ENCODE measurements around the gene ZNF710. TPM values are rescaled to one million over a fixed set of nuclear protein-coding genes. Genes with fewer than 3 reads are reported as not detected.
"Not testable (repeated sequence)": the region's sequence is repeated elsewhere in the genome, so short reads cannot be mapped to it uniquely, and the experiment has no call there.

Gene ZNF710
- total RNA-seq, 3 donors from 2014 or later (not counting 1 experiment from before 2014, with no cell fraction given) = 26.5 to 43.1 (median 26.6) TPM

DNA sequence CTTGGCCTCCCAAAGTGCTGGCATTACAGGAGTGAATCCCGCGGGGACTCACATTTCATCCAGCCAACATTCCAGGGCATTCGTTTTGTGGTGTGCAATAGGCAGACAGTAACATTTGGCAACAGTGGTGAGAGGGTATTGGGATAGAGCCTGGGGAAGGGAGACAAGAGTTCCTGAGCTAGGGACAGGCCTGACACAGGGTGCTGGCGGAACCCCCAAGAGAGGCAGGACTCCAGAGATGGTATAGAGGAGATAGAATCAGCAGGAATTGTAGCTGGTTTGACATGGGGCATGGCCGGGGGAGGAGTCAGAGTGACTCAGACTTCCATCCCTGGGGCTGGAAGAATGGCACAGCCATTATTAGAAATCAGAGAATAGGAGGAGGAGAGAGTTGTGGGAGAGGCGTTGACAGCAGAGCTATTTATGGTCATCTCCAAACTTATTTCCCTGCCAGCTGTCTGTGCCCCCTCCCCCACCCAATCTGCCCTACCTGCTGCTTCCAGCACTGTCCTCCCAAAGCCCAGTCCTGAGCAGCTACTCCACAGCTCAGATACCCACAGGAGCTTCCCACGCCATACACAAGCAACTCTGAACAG is 105.5 kb downstream of the ZNF710 start:
- ATAC-seq (no peak), DNase-seq (no peak)
- Mint-ChIP-seq H3K27ac (no peak overlapping the region), H3K4me1 (peaks cover 6 to 9% of the 10 kb centered on the region in 2 donors), H3K4me3 (no peak overlapping the region), H3K9me3 (no peaks in the 10 kb centered on the region), H3K27me3 (ENCODE audit: low read depth in 2 of 2) (peaks cover 0 to 3% of the 10 kb centered on the region in 2 donors), H3K36me3 (no peaks in the 10 kb centered on the region)
- Histone ChIP-seq H3K4me3 (ENCODE audit: low read length) (no peak overlapping the region), H3K27me3 (ENCODE audit: control insufficient read depth, insufficient read depth, low read length) (no peaks in the 10 kb centered on the region), H3K9me3 (ENCODE audit: control insufficient read depth, insufficient read depth, low read length) (no peaks in the 10 kb centered on the region), H3K27ac (ENCODE audit: low read length) (no peak overlapping the region), H3K36me3 (ENCODE audit: control insufficient read depth, insufficient read depth, low read length) (no peaks in the 10 kb centered on the region), H3K4me1 (ENCODE audit: control insufficient read depth, insufficient read depth, low read length) (peaks cover 11% of the 10 kb centered on the region)
- intact Hi-C loops (cut with micrococcal nuclease) = no loop called here
- TF ChIP-seq, protein P1, sequence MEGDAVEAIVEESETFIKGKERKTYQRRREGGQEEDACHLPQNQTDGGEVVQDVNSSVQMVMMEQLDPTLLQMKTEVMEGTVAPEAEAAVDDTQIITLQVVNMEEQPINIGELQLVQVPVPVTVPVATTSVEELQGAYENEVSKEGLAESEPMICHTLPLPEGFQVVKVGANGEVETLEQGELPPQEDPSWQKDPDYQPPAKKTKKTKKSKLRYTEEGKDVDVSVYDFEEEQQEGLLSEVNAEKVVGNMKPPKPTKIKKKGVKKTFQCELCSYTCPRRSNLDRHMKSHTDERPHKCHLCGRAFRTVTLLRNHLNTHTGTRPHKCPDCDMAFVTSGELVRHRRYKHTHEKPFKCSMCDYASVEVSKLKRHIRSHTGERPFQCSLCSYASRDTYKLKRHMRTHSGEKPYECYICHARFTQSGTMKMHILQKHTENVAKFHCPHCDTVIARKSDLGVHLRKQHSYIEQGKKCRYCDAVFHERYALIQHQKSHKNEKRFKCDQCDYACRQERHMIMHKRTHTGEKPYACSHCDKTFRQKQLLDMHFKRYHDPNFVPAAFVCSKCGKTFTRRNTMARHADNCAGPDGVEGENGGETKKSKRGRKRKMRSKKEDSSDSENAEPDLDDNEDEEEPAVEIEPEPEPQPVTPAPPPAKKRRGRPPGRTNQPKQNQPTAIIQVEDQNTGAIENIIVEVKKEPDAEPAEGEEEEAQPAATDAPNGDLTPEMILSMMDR (IDR thresholded peaks at IDR 0.05) = no peak
- 93% methylated on average over 6 of the region's 7 CpGs for WGBS (ENCODE audit: insufficient coverage)

DNA sequence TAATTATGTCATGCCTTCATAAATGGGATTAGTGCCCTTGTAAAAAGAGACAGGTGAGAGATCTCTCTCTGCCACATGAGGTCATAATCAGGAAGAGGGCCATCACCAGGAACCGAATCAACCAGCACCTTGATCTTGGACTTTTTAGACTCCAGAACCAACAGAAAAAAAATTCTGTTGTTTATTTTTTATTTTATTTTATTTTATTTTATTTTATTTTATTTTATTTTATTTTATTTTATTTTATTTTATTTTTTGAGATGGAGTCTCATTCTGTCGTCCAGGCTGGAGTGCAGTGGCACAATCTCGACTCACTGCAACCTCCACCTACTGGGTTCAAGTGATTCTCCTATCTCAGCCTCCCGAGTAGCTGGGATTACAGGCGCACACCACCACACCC is 106.9 kb downstream of the ZNF710 start:
- 84% methylated on average over 4 of the region's 5 CpGs for WGBS (ENCODE audit: insufficient coverage)
- H3K36me3 ChIP-seq (ENCODE audit: control insufficient read depth, insufficient read depth, low read length); H3K27me3 ChIP-seq (ENCODE audit: control insufficient read depth, insufficient read depth, low read length); H3K36me3 Mint-ChIP-seq; H3K4me3 Mint-ChIP-seq; DNase-seq; H3K4me3 ChIP-seq (ENCODE audit: low read length); H3K4me1 ChIP-seq (ENCODE audit: control insufficient read depth, insufficient read depth, low read length); H3K4me1 Mint-ChIP-seq; H3K27ac ChIP-seq (ENCODE audit: low read length); H3K27ac Mint-ChIP-seq; H3K9me3 Mint-ChIP-seq; ATAC-seq; H3K27me3 Mint-ChIP-seq (ENCODE audit: low read depth in 2 of 2); intact Hi-C loops (cut with micrococcal nuclease); H3K9me3 ChIP-seq (ENCODE audit: control insufficient read depth, insufficient read depth, low read length): not testable (repeated sequence)

DNA sequence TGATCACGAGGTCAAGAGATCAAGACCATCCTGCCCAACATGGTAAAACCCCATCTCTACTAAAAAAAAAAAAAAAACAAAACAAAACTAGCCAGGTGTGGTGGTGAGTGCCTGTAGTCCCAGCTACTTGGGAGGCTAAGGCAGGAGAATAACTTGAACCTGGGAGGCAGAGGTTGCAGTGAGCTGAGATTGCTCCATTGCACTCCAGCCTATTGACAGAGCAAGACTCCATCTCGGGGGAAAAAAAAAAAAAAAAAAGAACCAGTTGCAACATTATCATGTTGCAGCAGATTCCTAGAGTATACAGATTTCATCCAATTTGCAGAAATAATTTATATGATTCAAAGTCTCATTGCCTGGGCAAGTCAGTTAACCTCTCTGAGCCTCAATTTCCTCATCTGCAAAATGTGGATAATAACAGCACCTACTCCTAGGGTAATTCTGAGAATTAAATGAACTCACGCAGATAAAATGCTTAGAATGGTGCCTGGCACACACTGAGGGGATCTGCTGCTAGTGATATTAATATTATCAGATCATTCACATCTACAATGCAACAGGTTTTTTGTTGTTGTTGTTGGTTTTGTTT is 108.1 kb downstream of the ZNF710 start:
- ATAC-seq; H3K36me3 ChIP-seq (ENCODE audit: control insufficient read depth, insufficient read depth, low read length); H3K4me3 Mint-ChIP-seq; H3K4me3 ChIP-seq (ENCODE audit: low read length); intact Hi-C loops (cut with micrococcal nuclease); DNase-seq; H3K27me3 Mint-ChIP-seq (ENCODE audit: low read depth in 2 of 2); H3K4me1 Mint-ChIP-seq; H3K36me3 Mint-ChIP-seq; H3K9me3 ChIP-seq (ENCODE audit: control insufficient read depth, insufficient read depth, low read length); H3K9me3 Mint-ChIP-seq; H3K4me1 ChIP-seq (ENCODE audit: control insufficient read depth, insufficient read depth, low read length); H3K27ac Mint-ChIP-seq; H3K27ac ChIP-seq (ENCODE audit: low read length); H3K27me3 ChIP-seq (ENCODE audit: control insufficient read depth, insufficient read depth, low read length): not testable (repeated sequence)
- 100% methylated on average over 1 of the region's 3 CpGs for WGBS (ENCODE audit: insufficient coverage)

DNA sequence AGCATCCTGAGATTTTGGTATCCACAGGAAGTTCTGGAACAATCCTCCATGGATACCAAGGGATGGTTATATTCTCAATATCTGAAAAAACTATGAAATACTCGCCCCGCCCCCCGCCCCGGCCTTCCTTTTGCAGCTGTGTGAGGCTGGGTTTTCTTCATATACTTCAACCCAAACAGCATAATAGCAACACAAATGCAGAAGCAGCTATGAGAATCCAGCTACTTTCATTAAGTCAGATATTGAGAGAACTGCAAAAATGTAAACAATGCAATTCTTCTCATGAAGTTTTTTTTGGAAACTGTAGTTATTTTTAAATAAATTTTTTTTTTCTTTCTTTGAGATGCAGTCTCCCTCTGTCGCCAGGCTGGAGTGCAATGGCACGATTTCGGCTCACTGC is 112.0 kb downstream of the ZNF710 start:
- Histone ChIP-seq H3K27me3 (ENCODE audit: control insufficient read depth, insufficient read depth, low read length) (no peaks in the 10 kb centered on the region), H3K4me1 (ENCODE audit: control insufficient read depth, insufficient read depth, low read length) (no peaks in the 10 kb centered on the region), H3K9me3 (ENCODE audit: control insufficient read depth, insufficient read depth, low read length) (peaks cover 7% of the 10 kb centered on the region), H3K36me3 (ENCODE audit: control insufficient read depth, insufficient read depth, low read length) (no peaks in the 10 kb centered on the region), H3K4me3 (ENCODE audit: low read length) (no peak overlapping the region), H3K27ac (ENCODE audit: low read length) (no peak overlapping the region)
- intact Hi-C loops (cut with micrococcal nuclease) = no loop called here
- 100% methylated on average over 1 of the region's 7 CpGs for WGBS (ENCODE audit: insufficient coverage)
- Mint-ChIP-seq H3K4me3 (no peak overlapping the region), H3K36me3 (peaks cover 10% of the 10 kb centered on the region), H3K27me3 (ENCODE audit: low read depth in 2 of 2) (no peaks in the 10 kb centered on the region), H3K27ac (no peak overlapping the region), H3K9me3 (no peaks in the 10 kb centered on the region), H3K4me1 (no peaks in the 10 kb centered on the region)
- TF ChIP-seq, protein P1 (IDR thresholded peaks at IDR 0.05) = no peak
- DNase-seq (no peak), ATAC-seq (no peak)
